ENCODE measurements around the gene ARMC9. TPM values are rescaled to one million over a fixed set of nuclear protein-coding genes. Genes with fewer than 3 reads are reported as not detected.

Gene ARMC9
- total and polyA plus RNA-seq, 2 of the 13 experiments (the other 11 are each of a cell fraction or from before 2014, with no cell fraction given), result 9.1 to 12.8 TPM

DNA sequence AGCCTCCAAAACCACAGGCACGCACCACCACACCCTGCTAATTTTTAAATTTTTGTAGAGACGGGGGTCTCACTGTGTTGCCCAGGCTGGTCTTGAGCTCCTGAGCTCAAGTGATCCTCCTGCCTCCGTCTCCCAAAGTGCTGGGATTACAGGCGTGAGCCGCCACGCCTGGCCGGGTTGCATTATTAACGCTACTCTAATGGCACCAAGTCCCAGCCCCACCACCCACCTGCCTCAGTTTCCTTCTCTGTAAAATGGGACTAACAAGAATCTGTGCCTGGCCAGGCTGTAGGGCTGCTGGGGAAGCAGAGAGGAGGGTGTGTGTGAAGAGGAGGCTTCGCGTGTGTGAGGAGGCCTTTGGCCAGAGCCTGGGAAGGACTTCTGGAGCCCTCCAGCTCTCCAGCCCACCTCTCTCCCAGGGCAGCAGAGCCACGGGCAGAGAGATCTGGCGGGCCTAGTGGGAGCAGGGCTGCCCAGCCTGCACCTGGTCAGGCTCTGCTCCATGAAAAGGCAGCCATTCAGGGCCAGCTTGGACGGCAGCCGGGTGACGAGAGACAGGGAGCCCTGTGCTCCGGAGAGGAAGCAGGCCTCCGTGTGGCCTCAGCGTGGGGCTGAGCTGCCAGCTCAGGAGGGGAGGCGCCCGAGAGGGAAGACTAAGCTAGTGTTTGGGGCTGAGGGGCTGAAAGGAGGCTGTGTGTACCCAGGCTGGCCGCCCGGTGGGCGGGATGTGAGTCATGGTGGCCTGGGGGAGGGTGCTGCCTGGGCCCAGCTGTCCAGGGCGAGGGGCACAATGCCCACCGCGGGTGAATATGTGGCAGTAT lies 189.7 kb downstream of the ARMC9 start (continued):
- TF ChIP-seq, protein P1, sequence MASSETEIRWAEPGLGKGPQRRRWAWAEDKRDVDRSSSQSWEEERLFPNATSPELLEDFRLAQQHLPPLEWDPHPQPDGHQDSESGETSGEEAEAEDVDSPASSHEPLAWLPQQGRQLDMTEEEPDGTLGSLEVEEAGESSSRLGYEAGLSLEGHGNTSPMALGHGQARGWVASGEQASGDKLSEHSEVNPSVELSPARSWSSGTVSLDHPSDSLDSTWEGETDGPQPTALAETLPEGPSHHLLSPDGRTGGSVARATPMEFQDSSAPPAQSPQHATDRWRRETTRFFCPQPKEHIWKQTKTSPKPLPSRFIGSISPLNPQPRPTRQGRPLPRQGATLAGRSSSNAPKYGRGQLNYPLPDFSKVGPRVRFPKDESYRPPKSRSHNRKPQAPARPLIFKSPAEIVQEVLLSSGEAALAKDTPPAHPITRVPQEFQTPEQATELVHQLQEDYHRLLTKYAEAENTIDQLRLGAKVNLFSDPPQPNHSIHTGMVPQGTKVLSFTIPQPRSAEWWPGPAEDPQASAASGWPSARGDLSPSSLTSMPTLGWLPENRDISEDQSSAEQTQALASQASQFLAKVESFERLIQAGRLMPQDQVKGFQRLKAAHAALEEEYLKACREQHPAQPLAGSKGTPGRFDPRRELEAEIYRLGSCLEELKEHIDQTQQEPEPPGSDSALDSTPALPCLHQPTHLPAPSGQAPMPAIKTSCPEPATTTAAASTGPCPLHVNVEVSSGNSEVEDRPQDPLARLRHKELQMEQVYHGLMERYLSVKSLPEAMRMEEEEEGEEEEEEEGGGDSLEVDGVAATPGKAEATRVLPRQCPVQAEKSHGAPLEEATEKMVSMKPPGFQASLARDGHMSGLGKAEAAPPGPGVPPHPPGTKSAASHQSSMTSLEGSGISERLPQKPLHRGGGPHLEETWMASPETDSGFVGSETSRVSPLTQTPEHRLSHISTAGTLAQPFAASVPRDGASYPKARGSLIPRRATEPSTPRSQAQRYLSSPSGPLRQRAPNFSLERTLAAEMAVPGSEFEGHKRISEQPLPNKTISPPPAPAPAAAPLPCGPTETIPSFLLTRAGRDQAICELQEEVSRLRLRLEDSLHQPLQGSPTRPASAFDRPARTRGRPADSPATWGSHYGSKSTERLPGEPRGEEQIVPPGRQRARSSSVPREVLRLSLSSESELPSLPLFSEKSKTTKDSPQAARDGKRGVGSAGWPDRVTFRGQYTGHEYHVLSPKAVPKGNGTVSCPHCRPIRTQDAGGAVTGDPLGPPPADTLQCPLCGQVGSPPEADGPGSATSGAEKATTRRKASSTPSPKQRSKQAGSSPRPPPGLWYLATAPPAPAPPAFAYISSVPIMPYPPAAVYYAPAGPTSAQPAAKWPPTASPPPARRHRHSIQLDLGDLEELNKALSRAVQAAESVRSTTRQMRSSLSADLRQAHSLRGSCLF (CRISPR knock-in tag; IDR thresholded peaks at IDR 0.05; ENCODE audit: borderline replicate concordance), result no peak
- TF ChIP-seq STAT5B (CRISPR knock-in tag; IDR thresholded peaks at IDR 0.05) (no peak), KDM3A (CRISPR knock-in tag; IDR thresholded peaks at IDR 0.05; ENCODE audit: low read depth) (0 out of 2 replicates have a peak, but pooled peaks have one; percentile 29), ZSCAN25 (CRISPR knock-in tag; IDR thresholded peaks at IDR 0.05) (peak; percentile 38; the same call in 1 of the 2 replicates), MATR3 (CRISPR knock-in tag; IDR thresholded peaks at IDR 0.05) (no peak), ZSCAN12 (CRISPR knock-in tag; IDR thresholded peaks at IDR 0.05) (no peak), ZBTB38 (CRISPR knock-in tag; IDR thresholded peaks at IDR 0.05) (no peak), NR2F1 (CRISPR knock-in tag; IDR thresholded peaks at IDR 0.05) (no peak), KAT8 (CRISPR knock-in tag; IDR thresholded peaks at IDR 0.05) (no peak), CC2D1A (CRISPR knock-in tag; IDR thresholded peaks at IDR 0.05) (no peak), KDM4B (CRISPR knock-in tag; IDR thresholded peaks at IDR 0.05) (no peak), SYNCRIP (IDR thresholded peaks at IDR 0.05; ENCODE audit: insufficient read depth, low read depth, low read length) (no peak), FOSL1 (CRISPR knock-in tag; IDR thresholded peaks at IDR 0.05; ENCODE audit: borderline replicate concordance) (0 out of 2 replicates have a peak, but pooled peaks have one; percentile 40)
- TF ChIP-seq, protein P2, sequence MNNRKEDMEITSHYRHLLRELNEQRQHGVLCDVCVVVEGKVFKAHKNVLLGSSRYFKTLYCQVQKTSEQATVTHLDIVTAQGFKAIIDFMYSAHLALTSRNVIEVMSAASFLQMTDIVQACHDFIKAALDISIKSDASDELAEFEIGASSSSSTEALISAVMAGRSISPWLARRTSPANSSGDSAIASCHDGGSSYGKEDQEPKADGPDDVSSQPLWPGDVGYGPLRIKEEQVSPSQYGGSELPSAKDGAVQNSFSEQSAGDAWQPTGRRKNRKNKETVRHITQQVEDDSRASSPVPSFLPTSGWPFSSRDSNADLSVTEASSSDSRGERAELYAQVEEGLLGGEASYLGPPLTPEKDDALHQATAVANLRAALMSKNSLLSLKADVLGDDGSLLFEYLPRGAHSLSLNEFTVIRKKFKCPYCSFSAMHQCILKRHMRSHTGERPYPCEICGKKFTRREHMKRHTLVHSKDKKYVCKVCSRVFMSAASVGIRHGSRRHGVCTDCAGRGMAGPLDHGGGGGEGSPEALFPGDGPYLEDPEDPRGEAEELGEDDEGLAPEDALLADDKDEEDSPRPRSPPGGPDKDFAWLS (CRISPR knock-in tag; IDR thresholded peaks at IDR 0.05; ENCODE audit: borderline replicate concordance), result 0 out of 2 replicates have a peak, but pooled peaks have one; percentile 40
- TF ChIP-seq, protein P3, sequence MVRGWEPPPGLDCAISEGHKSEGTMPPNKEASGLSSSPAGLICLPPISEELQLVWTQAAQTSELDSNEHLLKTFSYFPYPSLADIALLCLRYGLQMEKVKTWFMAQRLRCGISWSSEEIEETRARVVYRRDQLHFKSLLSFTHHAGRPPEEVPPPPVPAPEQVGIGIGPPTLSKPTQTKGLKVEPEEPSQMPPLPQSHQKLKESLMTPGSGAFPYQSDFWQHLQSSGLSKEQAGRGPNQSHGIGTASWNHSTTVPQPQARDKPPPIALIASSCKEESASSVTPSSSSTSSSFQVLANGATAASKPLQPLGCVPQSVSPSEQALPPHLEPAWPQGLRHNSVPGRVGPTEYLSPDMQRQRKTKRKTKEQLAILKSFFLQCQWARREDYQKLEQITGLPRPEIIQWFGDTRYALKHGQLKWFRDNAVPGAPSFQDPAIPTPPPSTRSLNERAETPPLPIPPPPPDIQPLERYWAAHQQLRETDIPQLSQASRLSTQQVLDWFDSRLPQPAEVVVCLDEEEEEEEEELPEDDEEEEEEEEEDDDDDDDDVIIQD (CRISPR knock-in tag; IDR thresholded peaks at IDR 0.05; ENCODE audit: low read depth), result 0 out of 2 replicates have a peak, but pooled peaks have one; percentile 27
- TF ChIP-seq, protein P4, sequence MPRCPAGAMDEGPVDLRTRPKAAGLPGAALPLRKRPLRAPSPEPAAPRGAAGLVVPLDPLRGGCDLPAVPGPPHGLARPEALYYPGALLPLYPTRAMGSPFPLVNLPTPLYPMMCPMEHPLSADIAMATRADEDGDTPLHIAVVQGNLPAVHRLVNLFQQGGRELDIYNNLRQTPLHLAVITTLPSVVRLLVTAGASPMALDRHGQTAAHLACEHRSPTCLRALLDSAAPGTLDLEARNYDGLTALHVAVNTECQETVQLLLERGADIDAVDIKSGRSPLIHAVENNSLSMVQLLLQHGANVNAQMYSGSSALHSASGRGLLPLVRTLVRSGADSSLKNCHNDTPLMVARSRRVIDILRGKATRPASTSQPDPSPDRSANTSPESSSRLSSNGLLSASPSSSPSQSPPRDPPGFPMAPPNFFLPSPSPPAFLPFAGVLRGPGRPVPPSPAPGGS (CRISPR knock-in tag; IDR thresholded peaks at IDR 0.05), result peak; percentile 86
- TF ChIP-seq, protein P5, sequence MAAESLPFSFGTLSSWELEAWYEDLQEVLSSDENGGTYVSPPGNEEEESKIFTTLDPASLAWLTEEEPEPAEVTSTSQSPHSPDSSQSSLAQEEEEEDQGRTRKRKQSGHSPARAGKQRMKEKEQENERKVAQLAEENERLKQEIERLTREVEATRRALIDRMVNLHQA (CRISPR knock-in tag; IDR thresholded peaks at IDR 0.05), result no peak
- TF ChIP-seq, protein P6, sequence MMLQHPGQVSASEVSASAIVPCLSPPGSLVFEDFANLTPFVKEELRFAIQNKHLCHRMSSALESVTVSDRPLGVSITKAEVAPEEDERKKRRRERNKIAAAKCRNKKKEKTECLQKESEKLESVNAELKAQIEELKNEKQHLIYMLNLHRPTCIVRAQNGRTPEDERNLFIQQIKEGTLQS (CRISPR knock-in tag; IDR thresholded peaks at IDR 0.05), result no peak

All from HepG2 (cell line).